HepG2 (cell line): ENCODE measurements around the gene LATS2. TPM values are rescaled to one million over a fixed set of nuclear protein-coding genes. Genes with fewer than 3 reads are reported as not detected.

ENCODE experiments used
- ATF2 ChIP-seq: sonication (generic); formaldehyde crosslinking; IDR thresholded peaks from 2 replicates; pipeline ENCODE4 v1.4.0; 2020; ENCODE audit warnings: missing genetic modification reagents
- ATF4 ChIP-seq, 2 experiments: fragments of 450-650 bp in 1 of 2; sonication (generic) in 1 of 2; formaldehyde crosslinking; IDR thresholded peaks; 2 replicates each; pipeline versions ENCODE4 v1.5.0 to v1.8.0; 2020 to 2022; ENCODE audit warnings: mild to moderate bottlenecking in 1 of 2, missing genetic modification reagents in 1 of 2
- CREB1 ChIP-seq, 2 experiments: fragments of 450-650 bp in 1 of 2; IDR thresholded peaks; 2 replicates each; pipeline ENCODE4 v1.6.1; 2016 to 2017; ENCODE audit warnings: control low read depth in 1 of 2, mild to moderate bottlenecking in 1 of 2, missing compliant biosample characterization in 1 of 2, missing genetic modification characterization in 1 of 2
- DNMT3B ChIP-seq: conservative IDR thresholded peaks from 2 replicates; pipeline ENCODE4 v1.6.1; 2016; ENCODE audit warnings: missing biosample characterization, control low read depth
- FOXA3 ChIP-seq: IDR thresholded peaks from 2 replicates; pipeline ENCODE4 v1.6.1; 2016; ENCODE audit warnings: missing genetic modification reagents, missing compliant biosample characterization
- FOXJ3 ChIP-seq: sonication (generic); formaldehyde crosslinking; IDR thresholded peaks from 2 replicates; pipeline ENCODE4 v1.4.0; 2020; ENCODE audit warnings: missing genetic modification reagents, mild to moderate bottlenecking, borderline replicate concordance
- NCOA2 ChIP-seq: sonication (generic); formaldehyde crosslinking; IDR thresholded peaks from 2 replicates; pipeline ENCODE4 v1.8.0; 2022; ENCODE audit warnings: inconsistent platforms
- PLRG1 ChIP-seq: fragments of 450-650 bp; conservative IDR thresholded peaks from 2 replicates; pipeline ENCODE4 v1.6.1; 2016
- RCOR2 ChIP-seq: IDR thresholded peaks from 2 replicates; pipeline ENCODE4 v1.6.1; 2016; ENCODE audit warnings: missing biosample characterization, missing genetic modification reagents
- SOX6 ChIP-seq, 2 experiments: fragments of 450-650 bp in 1 of 2; sonication (generic) in 1 of 2; formaldehyde crosslinking in 1 of 2; IDR thresholded peaks; 2 replicates each; pipeline versions ENCODE4 v1.4.0 to v1.6.1; 2017 to 2020; ENCODE audit warnings: antibody characterized with exemption in 1 of 2, mild to moderate bottlenecking in 1 of 2, missing genetic modification reagents in 1 of 2
- TERF1 ChIP-seq: sonication (generic); formaldehyde crosslinking; IDR thresholded peaks from 2 replicates; pipeline ENCODE4 v1.8.0; 2022; ENCODE audit warnings: mild to moderate bottlenecking, missing genetic modification reagents, moderate library complexity
- THAP11 ChIP-seq: IDR thresholded peaks from 2 replicates; pipeline ENCODE4 v1.6.1; 2016; ENCODE audit warnings: missing biosample characterization, missing genetic modification reagents
- TOPORS ChIP-seq: sonication (generic); formaldehyde crosslinking; IDR thresholded peaks from 2 replicates; pipeline ENCODE4 v1.8.0; 2023; ENCODE audit warnings: mild to moderate bottlenecking, missing genetic modification reagents
- ZNF143 ChIP-seq: sonication (generic); formaldehyde crosslinking; IDR thresholded peaks from 2 replicates; pipeline ENCODE4 v1.4.0; 2020; ENCODE audit warnings: missing genetic modification reagents
- ZNF598 ChIP-seq: sonication (generic); formaldehyde crosslinking; IDR thresholded peaks from 2 replicates; pipeline ENCODE4 v1.5.1; 2020; ENCODE audit warnings: mild to moderate bottlenecking, missing genetic modification reagents, borderline replicate concordance
- ZNF772 ChIP-seq: sonication (generic); formaldehyde crosslinking; IDR thresholded peaks from 2 replicates; pipeline ENCODE4 v1.5.0; 2020; ENCODE audit warnings: mild to moderate bottlenecking, missing genetic modification reagents
- ZNF777 ChIP-seq: sonication (generic); formaldehyde crosslinking; IDR thresholded peaks from 2 replicates; pipeline ENCODE4 v1.4.0; 2020; ENCODE audit warnings: missing genetic modification reagents
- ZNF790 ChIP-seq: sonication (generic); formaldehyde crosslinking; IDR thresholded peaks from 2 replicates; pipeline ENCODE4 v1.8.0; 2022; ENCODE audit warnings: missing genetic modification reagents, mild to moderate bottlenecking, borderline replicate concordance
- ZXDC ChIP-seq: sonication (generic); formaldehyde crosslinking; IDR thresholded peaks from 2 replicates; pipeline ENCODE4 v1.5.0; 2020; ENCODE audit warnings: mild to moderate bottlenecking, missing genetic modification reagents
- polyA plus RNA-seq, 8 experiments: library from polyadenylated mRNA; depleted of rRNA in 3 of 8; stranded (reverse) in 7 of 8; unstranded in 1 of 8; fragments of >200 nt; fragmentation: Illumina TruSeq in 4 of 8; extraction: Trizol in 4 of 8; gene quantifications; 2 replicates each; pipeline versions ENCODE4 v1.2.1 to v1.2.3, GENCODE V29; 2011 to 2016; ENCODE audit warnings: low read depth in 4 of 8, missing spikeins in 1 of 8, mixed read lengths in 1 of 8; ENCODE audit not compliant: insufficient read depth in 1 of 8
- total RNA-seq, 5 experiments: library from RNA; depleted of rRNA; stranded (reverse); fragments of >200 nt; fragmentation: Illumina TruSeq; extraction: Trizol; gene quantifications; 2 replicates each; pipeline ENCODE4 v1.2.3, GENCODE V29; 2016; ENCODE audit warnings: low read depth in 1 of 5
- TF ChIP-seq, protein P1 (sequence below): IDR thresholded peaks from 2 replicates; pipeline ENCODE4 v1.6.1; 2012; ENCODE audit warnings: low read depth, low read length, improper control_type of control experiment
- TF ChIP-seq, protein P2 (sequence below): sonication (generic); formaldehyde crosslinking; IDR thresholded peaks from 2 replicates; pipeline ENCODE4 v1.4.0; 2020; ENCODE audit warnings: missing genetic modification reagents

LATS2 gene
- total and polyA plus RNA-seq, 2 of the 13 experiments (the other 11 are each of a cell fraction or from before 2014, with no cell fraction given): 7.3 to 8.5 TPM

DNA sequence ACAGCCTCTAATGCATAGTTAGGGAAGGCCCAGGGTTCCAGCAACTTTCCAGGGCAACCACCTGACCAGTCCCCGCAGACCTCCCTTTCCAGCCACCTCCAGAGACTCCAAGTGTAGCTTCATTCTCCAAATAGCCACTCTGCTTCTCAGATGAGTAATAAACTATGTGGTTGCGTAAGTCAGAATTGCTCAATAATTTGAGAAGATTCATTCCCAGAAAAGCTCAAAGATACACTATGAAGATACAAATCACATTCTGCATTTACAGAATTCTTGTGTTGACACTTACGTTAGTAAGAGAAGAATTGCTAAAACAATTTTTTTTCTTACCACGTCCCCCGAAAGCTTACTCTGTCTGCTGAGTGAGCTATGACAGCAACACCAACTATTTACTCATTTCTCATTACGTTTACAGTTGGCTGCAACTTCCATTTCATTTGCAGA lies 8.2 kb upstream of the LATS2 start (continued):
- no peak for TF ChIP-seq TERF1
- TF ChIP-seq, protein P1, sequence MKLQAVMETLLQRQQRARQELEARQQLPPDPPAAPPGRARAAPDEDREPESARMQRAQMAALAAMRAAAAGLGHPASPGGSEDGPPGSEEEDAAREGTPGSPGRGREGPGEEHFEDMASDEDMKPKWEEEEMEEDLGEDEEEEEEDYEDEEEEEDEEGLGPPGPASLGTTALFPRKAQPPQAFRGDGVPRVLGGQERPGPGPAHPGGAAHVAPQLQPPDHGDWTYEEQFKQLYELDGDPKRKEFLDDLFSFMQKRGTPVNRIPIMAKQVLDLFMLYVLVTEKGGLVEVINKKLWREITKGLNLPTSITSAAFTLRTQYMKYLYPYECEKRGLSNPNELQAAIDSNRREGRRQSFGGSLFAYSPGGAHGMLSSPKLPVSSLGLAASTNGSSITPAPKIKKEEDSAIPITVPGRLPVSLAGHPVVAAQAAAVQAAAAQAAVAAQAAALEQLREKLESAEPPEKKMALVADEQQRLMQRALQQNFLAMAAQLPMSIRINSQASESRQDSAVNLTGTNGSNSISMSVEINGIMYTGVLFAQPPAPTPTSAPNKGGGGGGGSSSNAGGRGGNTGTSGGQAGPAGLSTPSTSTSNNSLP: peak; percentile 62; the same call in 1 of the 2 replicates
- 0 out of 2 replicates have a peak, but pooled peaks have one; percentile 35 for TF ChIP-seq RCOR2 (CRISPR knock-in tag)
- no peak for TF ChIP-seq SOX6 (IDR thresholded peaks at IDR 0.05)
- TF ChIP-seq SOX6 (CRISPR knock-in tag; IDR thresholded peaks at IDR 0.05): peak; percentile 41; the same call in 1 of the 2 replicates
- TF ChIP-seq DNMT3B (CRISPR knock-in tag): no peak
- no peak for TF ChIP-seq ZXDC (CRISPR knock-in tag)
- no peak for TF ChIP-seq PLRG1
- TF ChIP-seq ATF4 (CRISPR knock-in tag; IDR thresholded peaks at IDR 0.05): peak in 1 of 2 experiments; percentile 82; a peak in 1 of 4 replicates
- TF ChIP-seq ZNF777 (CRISPR knock-in tag): no peak
- peak; percentile 47 for TF ChIP-seq FOXA3
- TF ChIP-seq ZNF598: no peak
- no peak for TF ChIP-seq CREB1 (IDR thresholded peaks at IDR 0.05)
- TF ChIP-seq CREB1 (CRISPR knock-in tag; IDR thresholded peaks at IDR 0.05): peak; percentile 43; the same call in 1 of the 2 replicates
- TF ChIP-seq NCOA2: peak; percentile 46
- TF ChIP-seq ZNF790 (CRISPR knock-in tag): no peak
- TF ChIP-seq, protein P2, sequence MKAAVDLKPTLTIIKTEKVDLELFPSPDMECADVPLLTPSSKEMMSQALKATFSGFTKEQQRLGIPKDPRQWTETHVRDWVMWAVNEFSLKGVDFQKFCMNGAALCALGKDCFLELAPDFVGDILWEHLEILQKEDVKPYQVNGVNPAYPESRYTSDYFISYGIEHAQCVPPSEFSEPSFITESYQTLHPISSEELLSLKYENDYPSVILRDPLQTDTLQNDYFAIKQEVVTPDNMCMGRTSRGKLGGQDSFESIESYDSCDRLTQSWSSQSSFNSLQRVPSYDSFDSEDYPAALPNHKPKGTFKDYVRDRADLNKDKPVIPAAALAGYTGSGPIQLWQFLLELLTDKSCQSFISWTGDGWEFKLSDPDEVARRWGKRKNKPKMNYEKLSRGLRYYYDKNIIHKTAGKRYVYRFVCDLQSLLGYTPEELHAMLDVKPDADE (CRISPR knock-in tag): no peak
- TF ChIP-seq THAP11: 0 out of 2 replicates have a peak, but pooled peaks have one; percentile 39
- TF ChIP-seq ZNF143: no peak
- TF ChIP-seq TOPORS (CRISPR knock-in tag): no peak
- TF ChIP-seq ZNF772 (CRISPR knock-in tag): no peak
- peak; percentile 33; the same call in 1 of the 2 replicates for TF ChIP-seq FOXJ3 (CRISPR knock-in tag)
- TF ChIP-seq ATF2 (CRISPR knock-in tag): no peak
